Body of pancreas (tissue), 4 donors: ENCODE data around the gene HLA-DQB2. TPM values are rescaled to one million over a fixed set of nuclear protein-coding genes. Genes with fewer than 3 reads are reported as not detected.

Experiments
- ATAC-seq: fragments of 150-250 bp; one replicate; pipeline ENCODE4 v1.9.1; 2016
- DNase-seq, 4 donors: peaks; one replicate each; pipeline ENCODE4 v3.0.0-alpha.2; 2019
- H3K27ac ChIP-seq, 4 donors: fragments of 200-600 bp; sonication (generic); 1 replicate in 3 of 4; 2 replicates in 1 of 4; pipeline versions ENCODE4 v1.5.1 to v1.6.1; 2016 to 2019; ENCODE audit warnings: mild to moderate bottlenecking in 1 of 4, mixed read lengths in 1 of 4, moderate library complexity in 1 of 4
- H3K27me3 ChIP-seq, 2 donors: fragments of 200-600 bp; sonication (generic); one replicate each; pipeline ENCODE4 v1.6.0; 2016; ENCODE audit warnings: mild to moderate bottlenecking in 1 of 2
- H3K36me3 ChIP-seq, 2 donors: fragments of 200-600 bp; sonication (generic); replicated peaks in 1 of 2; 2 replicates each; pipeline ENCODE4 v1.5.1; 2016; ENCODE audit warnings: low read depth in 2 of 2; ENCODE audit not compliant: insufficient read depth in 1 of 2
- H3K4me1 ChIP-seq: fragments of 200-600 bp; sonication (generic); one replicate; pipeline ENCODE4 v1.6.0; 2016
- H3K4me3 ChIP-seq, 2 donors: fragments of 200-600 bp; sonication (generic); 1 replicate in 1 of 2; 2 replicates in 1 of 2; pipeline ENCODE4 v1.5.1; 2016 to 2019
- H3K9me3 ChIP-seq, 3 donors: fragments of 200-600 bp; sonication (generic); 1 replicate in 2 of 3; 2 replicates in 1 of 3; pipeline ENCODE4 v1.5.1; 2016
- POLR2A ChIP-seq, 3 donors: fragments of 450-650 bp; IDR thresholded peaks; one replicate each; pipeline ENCODE4 v1.6.1; 2016; ENCODE audit warnings: antibody characterized with exemption in 3 of 3, mild to moderate bottlenecking in 2 of 3
- WGBS, 2 donors: methylation state at CpG; one replicate each; pipeline ENCODE4 v1.1.5; 2017; 5-methylcytosine and 5-hydroxymethylcytosine counted together
- intact Hi-C: fragments of 100-400 bp; cut with DNase I; formaldehyde crosslinking; loops from one replicate; pipeline ENCODE4 v1.15.1; 2023
- total RNA-seq, 2 donors: library from RNA; depleted of rRNA; stranded (reverse); fragments of >200 nt; gene quantifications; one replicate each; pipeline ENCODE4 v1.1.0, GENCODE V29; 2016
- TF ChIP-seq, protein P1 (sequence below), 7 experiments: fragments of 450-650 bp in 4 of 7; fragments of 200-600 bp in 3 of 7; sonication (generic) in 3 of 7; IDR thresholded peaks; one replicate each; pipeline ENCODE4 v1.5.1; 2016 to 2019; ENCODE audit warnings: antibody characterized with exemption in 7 of 7

HLA-DQB2 gene
- total RNA-seq, 2 donors from 2014 or later, result not detected

GRCh38 chr6:32799168-32799567 is 35.8 kb upstream of the HLA-DQB2 start:
- peaks cover 7% of the 10 kb centered on the region for H3K4me1 ChIP-seq
- no peak overlapping the region for H3K27ac ChIP-seq
- TF ChIP-seq POLR2A (IDR thresholded peaks at IDR 0.05), result no peak
- TF ChIP-seq, protein P1, sequence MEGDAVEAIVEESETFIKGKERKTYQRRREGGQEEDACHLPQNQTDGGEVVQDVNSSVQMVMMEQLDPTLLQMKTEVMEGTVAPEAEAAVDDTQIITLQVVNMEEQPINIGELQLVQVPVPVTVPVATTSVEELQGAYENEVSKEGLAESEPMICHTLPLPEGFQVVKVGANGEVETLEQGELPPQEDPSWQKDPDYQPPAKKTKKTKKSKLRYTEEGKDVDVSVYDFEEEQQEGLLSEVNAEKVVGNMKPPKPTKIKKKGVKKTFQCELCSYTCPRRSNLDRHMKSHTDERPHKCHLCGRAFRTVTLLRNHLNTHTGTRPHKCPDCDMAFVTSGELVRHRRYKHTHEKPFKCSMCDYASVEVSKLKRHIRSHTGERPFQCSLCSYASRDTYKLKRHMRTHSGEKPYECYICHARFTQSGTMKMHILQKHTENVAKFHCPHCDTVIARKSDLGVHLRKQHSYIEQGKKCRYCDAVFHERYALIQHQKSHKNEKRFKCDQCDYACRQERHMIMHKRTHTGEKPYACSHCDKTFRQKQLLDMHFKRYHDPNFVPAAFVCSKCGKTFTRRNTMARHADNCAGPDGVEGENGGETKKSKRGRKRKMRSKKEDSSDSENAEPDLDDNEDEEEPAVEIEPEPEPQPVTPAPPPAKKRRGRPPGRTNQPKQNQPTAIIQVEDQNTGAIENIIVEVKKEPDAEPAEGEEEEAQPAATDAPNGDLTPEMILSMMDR (IDR thresholded peaks at IDR 0.05), result no peak
- WGBS, 2 donors, result 85 to 96% methylated on average over 3 of the region's 3 CpGs
- H3K36me3 ChIP-seq, result no peaks in the 10 kb centered on the region
- H3K4me3 ChIP-seq, result no peak overlapping the region
- intact Hi-C loops, result no loop called here
- ATAC-seq, result no peak
- DNase-seq, result no peak
- H3K9me3 ChIP-seq, result no peaks in the 10 kb centered on the region
- no peaks in the 10 kb centered on the region for H3K27me3 ChIP-seq

DNA sequence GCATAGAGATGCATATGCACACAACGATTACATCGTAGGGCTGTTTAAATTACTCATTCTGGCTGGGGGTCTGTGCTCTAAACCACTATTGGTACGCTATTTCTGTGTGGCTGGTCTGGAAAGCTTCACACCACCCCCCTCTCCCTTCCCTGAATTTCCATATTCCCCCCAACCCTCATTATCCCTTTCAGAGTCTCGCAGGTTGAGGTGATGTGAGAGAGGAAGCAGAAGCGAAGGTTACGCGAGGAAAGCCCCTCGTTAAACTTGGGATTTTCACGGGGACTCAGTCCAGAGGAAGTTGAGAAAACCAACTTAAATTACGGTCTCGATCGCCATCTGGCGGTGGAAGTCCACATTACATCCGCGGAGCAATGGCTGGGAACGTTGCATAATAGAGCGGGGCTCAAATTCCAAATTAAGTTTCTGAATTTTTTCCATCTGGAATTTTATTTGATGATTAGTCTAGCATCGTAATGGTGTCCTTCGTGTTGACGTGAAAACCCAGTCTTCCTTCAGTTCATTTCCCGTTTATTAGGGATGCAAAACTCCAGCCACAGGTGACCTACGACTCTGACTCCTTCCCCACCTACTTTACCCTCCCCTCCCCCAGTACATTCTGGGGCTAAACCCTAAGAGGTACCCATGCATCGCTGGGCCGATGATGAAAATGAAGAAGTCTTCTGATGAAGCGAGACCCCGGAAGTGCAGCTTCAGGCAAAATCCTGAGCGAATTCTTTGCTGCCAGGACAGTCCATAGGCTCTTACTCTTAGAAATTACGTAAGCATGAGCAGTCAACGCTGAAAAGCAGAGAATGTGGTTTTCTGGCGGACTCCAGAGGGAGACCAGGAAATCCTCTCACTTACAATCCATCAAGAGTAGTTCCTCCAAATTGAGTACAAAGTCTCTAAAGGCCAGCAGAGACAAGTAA is 33.8 kb upstream of the HLA-DQB2 start:
- H3K9me3 ChIP-seq, result no peaks in the 10 kb centered on the region
- intact Hi-C loops, result no loop called here
- H3K27ac ChIP-seq, result no peak overlapping the region
- H3K4me3 ChIP-seq, result no peak overlapping the region
- no peaks in the 10 kb centered on the region for H3K27me3 ChIP-seq
- peaks cover 7% of the 10 kb centered on the region for H3K4me1 ChIP-seq
- peak; percentile 71 to 84 (median 77) for DNase-seq
- no peaks in the 10 kb centered on the region for H3K36me3 ChIP-seq
- 4 to 7% methylated on average over 30 of the region's 30 CpGs for WGBS, 2 donors
- TF ChIP-seq, protein P1 (IDR thresholded peaks at IDR 0.05), result peak; percentile 66 to 94 (median 86)
- no peak for TF ChIP-seq POLR2A (IDR thresholded peaks at IDR 0.05)
- peak; percentile 83 for ATAC-seq

DNA sequence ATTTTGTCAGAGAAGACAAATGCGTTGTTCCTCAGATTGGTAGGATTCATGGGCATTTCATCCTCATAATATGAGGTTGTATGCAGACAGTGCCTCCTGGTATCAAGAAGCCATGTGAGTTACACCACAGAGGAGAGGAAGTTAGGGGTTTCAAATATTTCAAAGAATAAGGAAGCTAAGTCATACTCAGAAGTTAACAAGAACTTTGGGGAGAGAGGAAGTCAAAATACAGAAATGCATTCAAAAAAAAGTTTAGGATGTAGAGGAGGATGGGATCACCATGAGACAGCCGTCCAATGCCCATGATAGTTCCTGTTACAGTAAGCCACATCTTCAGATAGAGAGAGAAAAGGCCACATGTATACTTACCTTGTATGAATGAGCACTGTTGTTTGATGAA is 31.2 kb upstream of the HLA-DQB2 start:
- Histone ChIP-seq H3K4me3 (no peak overlapping the region), H3K27ac (no peak overlapping the region), H3K4me1 (peaks cover 7% of the 10 kb centered on the region), H3K27me3 (no peaks in the 10 kb centered on the region), H3K9me3 (no peaks in the 10 kb centered on the region), H3K36me3 (no peaks in the 10 kb centered on the region)
- peak in 1 of 4 donors; percentile 31 for DNase-seq
- WGBS, 2 donors, result 47 to 52% methylated on average over 2 of the region's 2 CpGs
- intact Hi-C loops, result loop anchor here (5.0 kb wide), 1 partner anchor 382 kb away; no protein-coding TSS in a partner anchor
- ATAC-seq, result no peak
- TF ChIP-seq POLR2A (IDR thresholded peaks at IDR 0.05), result no peak
- TF ChIP-seq, protein P1 (IDR thresholded peaks at IDR 0.05), result no peak

GRCh38 chr6:32792901-32793435 is 29.6 kb upstream of the HLA-DQB2 start:
- H3K27ac ChIP-seq, result no peak overlapping the region
- TF ChIP-seq, protein P1 (IDR thresholded peaks at IDR 0.05), result no peak
- TF ChIP-seq POLR2A (IDR thresholded peaks at IDR 0.05), result no peak
- intact Hi-C loops, result loop anchor here (5.0 kb wide), 1 partner anchor 381 kb away; no protein-coding TSS in a partner anchor
- 49 to 56% methylated on average over 3 of the region's 3 CpGs for WGBS, 2 donors
- H3K4me3 ChIP-seq, result no peak overlapping the region
- H3K27me3 ChIP-seq, result no peaks in the 10 kb centered on the region
- no peaks in the 10 kb centered on the region for H3K9me3 ChIP-seq
- peaks cover 7% of the 10 kb centered on the region for H3K4me1 ChIP-seq
- H3K36me3 ChIP-seq, result no peaks in the 10 kb centered on the region
- DNase-seq, result no peak
- ATAC-seq, result no peak
